ENCODE data around the gene PSMD8.
"Not testable (repeated sequence)": the region's sequence is repeated elsewhere in the genome, so short reads cannot be mapped to it uniquely, and the experiment has no call there.

The PSMD8 gene

DNA sequence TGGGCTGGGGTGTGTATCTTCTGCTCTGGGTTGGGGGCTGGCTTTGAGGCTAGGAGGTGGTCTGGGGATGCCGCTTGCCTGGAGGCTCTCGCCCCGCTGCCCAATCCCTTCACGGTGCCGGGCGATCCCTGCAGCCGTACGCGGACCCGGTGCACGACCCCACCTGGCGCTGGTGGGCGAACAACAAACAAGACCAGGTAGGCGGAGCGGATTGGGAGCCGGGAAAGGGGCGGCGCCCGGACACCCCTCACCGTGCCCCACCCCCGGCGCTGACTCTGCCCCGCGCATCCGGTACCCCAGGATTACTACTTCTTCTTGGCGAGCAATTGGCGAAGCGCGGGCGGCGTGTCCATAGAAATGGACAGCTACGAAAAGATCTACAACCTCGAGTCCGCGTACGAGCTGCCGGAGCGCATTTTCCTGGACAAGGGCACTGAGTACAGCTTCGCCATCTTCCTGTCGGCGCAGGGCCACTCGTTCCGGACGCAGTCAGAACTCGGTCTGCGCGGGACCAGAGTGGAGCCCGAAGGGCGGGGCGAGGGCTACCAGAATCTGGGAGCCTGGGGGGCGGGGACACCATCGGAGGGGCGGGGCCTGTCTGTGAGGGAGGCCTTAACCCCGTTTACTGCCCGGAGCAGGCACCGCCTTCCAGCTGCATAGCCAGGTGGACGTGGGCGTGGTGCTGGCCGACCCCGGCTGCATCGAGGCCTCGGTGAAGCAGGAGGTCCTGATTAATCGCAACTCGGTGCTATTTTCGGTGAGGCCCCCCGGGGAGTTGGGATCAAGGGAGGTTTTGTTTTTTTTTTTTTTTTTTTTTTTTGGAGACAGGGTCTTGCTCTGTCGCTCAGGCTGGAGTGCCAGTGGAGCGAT is 12.1 kb upstream of the PSMD8 start:
- ATAC-seq (peak; percentile 72), DNase-seq (peak; percentile 87)

DNA sequence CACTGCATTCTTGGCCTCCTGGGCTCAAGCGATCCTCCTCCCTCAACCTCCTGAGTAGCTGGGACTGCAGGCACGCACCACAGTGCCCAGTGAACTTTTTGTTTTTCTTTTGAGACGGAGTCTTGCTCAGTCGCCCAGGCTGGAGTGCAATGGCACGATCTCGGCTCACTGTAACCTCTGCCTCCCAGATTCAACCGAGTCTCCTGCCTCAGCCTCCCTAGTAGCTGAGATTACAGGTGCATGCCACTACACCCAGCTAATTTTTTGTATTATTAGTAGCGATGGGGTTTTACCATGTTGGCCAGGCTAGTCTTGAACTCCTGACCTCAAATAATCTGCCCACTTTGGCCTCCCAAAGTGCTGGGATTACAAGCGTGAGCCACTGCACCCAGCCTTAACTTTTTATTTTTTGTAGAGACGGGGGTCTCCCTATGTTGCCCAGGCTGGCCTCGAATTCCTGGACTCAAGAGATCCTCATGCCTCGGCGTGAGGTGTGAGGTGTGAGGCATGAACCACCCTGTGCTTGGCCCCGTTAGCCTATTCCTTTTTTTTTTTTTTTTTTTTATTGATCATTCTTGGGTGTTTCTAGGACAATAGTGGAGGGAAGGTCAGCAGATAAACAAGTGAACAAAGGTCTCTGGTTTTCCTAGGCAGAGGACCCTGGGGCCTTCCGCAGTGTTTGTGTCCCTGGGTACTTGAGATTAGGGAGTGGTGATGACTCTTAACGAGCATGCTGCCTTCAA is 11.3 kb upstream of the PSMD8 start:
- ATAC-seq, DNase-seq: not testable (repeated sequence)

GRCh38 chr19:38367041-38367440 is 7.3 kb upstream of the PSMD8 start:
- ATAC-seq (no peak), DNase-seq (no peak)

DNA sequence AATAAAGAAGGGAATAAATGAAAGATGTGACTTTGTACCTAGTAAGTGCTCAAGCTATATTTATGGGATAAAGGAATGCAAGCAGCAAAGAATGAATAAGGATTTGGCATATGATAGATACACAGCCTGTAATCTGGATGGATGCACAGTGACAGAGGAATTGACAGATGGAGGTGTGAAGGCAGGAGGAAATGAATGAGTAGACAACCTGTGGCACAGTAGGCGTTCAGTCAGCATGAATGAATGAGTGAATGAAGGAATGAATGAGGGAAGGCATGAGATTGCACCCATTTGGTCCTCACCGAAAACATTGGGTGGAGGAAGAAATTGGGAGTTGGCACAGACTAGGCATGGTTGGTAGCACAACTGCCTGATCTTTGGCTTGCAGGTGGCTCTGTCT is 4.8 kb upstream of the PSMD8 start:
- DNase-seq, result no peak

GRCh38 chr19:38370299-38370698 is 4.1 kb upstream of the PSMD8 start:
- ATAC-seq (no peak), DNase-seq (no peak)

More for the DNA sequence above, 4.8 kb upstream of the PSMD8 start:
- no peak for ATAC-seq

GRCh38 chr19:38371081-38371480 is 3.3 kb upstream of the PSMD8 start:
- DNase-seq, result no peak
- ATAC-seq, result no peak

DNA sequence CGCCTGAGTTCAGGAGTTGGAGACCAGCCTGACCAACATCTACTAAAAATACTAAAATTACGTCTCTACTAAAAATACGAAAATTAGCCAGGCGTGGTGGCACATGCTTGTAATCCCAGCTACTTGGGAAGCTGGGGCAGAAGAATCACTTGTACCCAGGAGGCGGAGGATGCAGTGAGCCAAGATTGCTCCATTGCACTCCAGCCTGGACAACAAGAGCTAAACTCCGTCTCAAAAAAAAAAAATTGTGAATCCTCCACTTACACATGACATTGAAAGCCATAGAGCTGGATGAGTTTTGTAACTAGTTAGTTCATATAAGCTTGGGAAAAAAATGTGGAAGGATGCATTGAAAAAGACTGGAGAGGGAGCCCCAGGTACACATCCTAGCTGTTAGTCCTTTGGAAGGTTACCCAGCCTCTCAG is 452 bp upstream of the PSMD8 start:
- DNase-seq (no peak), ATAC-seq (no peak)

DNA sequence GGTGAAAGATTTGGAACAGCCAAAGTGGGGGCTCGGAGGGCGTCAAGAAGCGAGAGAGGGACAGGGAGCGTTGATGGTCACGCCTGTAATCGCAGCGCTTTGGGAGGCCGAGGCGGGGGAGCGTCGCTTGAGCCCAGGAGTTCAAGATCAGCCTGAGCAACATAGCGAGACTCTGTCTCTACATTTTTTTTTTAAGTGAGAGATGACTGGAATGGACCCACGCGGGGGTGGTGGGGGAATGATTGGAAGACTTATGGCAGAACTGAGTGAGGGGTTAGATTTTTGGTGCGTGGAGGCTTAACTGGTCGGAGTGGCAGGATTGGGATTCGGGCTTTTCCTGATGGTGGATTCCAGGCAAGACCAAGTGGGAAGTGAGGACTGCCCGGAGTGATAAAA is 725 bp downstream of the PSMD8 start:
- ATAC-seq (no peak), DNase-seq (no peak)

DNA sequence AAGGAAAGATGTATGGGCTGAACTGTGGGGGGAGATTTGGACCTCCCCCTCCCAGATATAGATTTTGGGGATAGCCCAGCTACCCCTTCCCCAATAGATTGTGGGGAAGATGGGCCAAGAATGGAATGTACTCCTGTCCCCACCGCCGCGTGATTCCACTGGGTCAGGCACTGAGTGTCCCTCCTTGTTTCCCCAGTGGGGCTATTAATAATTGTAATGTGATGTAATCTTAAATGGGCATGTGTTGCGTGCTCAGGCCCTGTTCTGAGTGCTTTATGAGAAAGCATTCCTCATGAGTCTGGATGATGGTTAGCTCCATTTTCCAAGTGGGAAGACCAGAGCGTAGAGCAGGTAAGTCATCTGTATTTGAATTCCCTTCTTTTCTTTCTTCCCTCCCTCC is 1.4 kb downstream of the PSMD8 start:
- no peak for ATAC-seq
- no peak for DNase-seq

- DNase-seq (no peak), ATAC-seq (no peak)
These were observed 2.2 kb downstream of the PSMD8 start for GRCh38 chr19:38376576-38376975.

DNA sequence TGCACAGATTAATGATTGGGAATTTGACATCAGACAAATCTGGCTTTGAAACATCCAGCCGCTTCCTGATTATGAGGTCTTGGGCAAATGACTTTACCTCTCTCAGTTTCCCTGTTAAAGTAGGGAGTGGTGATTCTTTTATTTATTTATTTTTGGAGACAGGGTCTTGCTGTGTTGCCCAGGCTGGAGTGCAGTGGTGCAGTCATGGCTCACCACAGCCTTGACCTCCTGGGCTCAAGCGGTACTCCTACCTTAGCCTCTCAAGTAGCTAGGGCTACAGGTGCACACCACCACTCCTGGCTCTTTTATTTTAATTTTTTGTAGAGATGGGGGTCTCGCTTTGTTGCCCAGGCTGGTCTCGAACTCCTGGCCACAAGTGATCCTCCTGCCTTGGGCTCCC is 2.7 kb downstream of the PSMD8 start:
- ATAC-seq (no peak), DNase-seq (no peak)

GRCh38 chr19:38378866-38379265 is 4.5 kb downstream of the PSMD8 start:
- no peak for DNase-seq

GRCh38 chr19:38381138-38381537 is 6.8 kb downstream of the PSMD8 start:
- ATAC-seq, result no peak
- no peak for DNase-seq

More at GRCh38 chr19:38378866-38379265, 4.5 kb downstream of the PSMD8 start:
- no peak for ATAC-seq

DNA sequence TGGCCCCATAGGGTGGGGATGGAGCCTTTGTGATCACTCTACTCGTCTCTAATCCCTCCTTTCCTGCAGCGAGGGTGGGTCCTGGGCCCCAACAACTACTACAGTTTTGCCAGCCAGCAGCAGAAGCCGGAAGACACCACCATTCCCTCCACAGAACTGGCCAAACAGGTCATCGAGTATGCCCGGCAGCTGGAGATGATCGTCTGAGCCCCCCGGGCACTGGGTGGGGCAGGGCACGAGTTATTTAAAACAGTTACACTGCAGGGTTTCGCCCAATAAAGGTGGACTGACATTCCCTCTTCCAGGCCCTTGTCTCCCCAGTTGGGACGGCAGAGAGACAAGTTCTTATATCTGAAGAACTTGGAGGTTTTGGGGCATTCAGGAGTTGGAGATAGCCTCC is 8.8 kb downstream of the PSMD8 start:
- DNase-seq (no peak), ATAC-seq (no peak)

GRCh38 chr19:38383743-38384142 is 9.4 kb downstream of the PSMD8 start:
- no peak for ATAC-seq

DNA sequence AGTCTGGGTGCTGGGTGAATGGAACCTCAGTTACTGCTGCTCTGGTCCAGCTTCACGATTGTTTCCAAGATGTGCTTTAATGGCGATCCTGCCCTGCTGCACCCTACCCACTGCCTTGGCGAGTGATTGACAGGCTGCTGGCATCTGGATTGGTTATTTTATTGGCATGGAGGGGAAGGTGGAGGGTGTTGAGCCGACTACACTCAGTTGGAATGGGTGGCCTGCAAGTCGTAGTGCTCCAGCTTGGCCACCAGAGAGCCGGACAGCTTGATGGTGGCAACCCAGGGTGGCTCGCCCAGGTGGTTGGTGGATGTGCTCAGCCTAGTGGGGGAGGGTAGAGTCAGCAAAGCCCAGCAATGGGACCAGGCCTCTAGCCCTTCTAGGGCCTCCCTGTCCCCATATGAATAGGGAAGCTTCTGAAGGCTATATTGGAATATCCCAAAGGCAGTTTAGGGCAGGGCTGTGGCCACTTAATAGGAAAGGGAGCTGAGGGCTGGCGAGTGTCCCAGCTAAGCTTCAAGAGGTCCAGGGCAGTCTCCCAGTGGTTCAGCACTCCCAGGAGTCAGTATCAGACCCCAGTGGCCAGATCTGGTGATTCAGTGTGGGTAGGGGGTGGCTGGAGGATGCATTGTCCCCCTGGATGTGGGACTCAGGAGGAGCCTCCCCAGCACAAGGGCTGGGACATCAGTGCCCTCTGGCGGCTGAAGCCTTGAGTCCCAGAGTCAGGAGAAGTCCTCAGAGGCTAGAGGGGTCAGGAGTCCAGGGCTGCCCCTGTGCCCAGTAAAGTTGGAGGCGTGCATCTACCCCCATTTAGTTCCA is 10.0 kb downstream of the PSMD8 start:
- DNase-seq (no peak), ATAC-seq (no peak)

More at GRCh38 chr19:38383743-38384142, 9.4 kb downstream of the PSMD8 start:
- no peak for DNase-seq

DNA sequence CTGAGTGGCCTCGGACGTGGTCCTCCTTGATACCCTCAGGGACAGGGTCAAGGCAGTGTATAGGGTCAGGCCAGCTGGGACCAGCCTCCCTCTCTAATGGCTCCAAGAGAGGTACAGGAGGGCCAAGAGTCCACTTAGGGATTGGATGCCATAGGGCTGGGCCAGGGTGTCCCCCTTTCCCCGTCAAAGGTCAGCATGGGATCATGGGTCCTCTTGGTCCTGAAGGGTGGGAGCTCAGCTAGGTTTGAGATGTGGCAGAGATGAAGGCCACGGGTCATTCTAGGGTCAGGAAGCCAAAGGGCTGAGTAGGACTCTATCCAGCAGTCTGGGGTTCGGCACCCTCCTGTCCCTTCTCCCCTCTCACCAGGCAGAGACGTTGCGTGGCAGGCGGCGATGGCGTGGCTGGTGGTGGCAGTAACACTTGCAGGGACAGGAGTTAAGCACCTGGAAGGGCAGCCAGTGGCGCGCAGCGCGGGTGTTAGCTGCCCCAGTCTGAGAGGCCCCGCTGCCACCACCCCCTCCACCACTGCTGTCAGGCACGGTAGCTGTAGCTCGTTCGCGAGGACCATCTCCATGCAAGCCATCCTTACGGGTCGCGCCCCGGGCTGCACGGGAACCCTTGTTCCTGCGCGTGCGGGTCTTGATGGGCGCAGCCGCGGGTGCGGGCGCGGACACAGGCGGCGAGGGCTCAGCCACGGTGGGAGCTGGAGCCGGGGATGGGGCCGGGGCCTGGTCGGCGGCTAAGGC is 10.9 kb downstream of the PSMD8 start:
- ATAC-seq, result no peak
- DNase-seq, result peak; percentile 12

DNA sequence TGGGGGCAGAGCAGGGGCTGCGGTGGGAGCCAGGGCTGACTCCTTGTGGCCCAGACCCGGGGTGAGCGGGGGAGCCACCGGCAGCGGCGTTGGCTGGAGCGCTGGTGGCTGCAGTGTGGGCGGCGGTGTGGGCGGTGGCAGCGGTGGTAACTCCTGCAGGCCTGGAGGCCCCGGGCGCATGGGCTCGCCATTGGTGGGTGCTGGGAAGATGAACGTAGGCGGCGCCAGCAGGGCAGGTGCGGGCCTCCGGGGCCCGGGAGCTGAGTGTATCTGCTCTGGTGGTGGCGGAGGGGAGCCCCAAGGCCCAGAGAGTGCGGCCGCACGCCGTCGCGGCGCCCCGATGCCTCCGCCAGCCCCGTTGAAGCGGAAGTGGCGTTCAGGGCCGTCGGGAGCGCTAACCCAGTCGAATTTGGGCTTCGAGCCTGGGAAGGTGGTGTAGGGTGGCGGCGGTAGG is 11.5 kb downstream of the PSMD8 start:
- peak; percentile 17 for DNase-seq
- no peak for ATAC-seq

DNA sequence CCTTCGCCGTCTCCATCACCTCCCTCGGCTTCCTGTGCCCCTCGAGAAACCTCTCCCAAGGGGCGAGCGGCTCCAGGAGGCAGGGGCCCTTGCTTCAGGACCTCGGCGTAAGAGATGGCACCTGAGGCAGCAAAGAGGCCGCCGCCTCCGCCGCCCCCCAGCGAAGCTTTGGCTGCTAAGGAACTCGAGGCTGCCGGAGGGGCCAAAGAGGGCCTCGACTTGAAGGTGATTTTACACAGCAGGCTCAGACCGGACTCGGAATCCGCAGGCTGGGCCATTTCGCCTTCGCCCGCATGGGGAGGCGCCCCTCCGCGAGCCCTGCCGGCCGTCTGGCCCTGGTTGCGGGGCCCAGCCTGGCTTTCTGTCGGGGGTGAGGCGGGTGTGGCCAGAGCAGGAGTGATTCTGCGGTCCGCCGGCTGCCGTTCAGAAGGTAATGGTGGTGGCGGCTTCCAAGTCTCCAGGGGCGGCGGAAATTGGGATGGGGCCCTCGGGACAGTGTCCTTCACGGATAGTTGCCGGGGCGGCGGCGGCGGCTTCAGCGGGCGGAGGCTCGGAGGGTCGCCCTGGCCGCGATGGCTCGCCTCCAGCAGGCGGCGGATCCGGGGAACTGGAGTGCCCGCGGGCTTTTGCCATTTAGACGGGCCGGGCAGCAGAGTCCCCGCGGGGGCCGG is 12.1 kb downstream of the PSMD8 start:
- DNase-seq, result no peak

DNA sequence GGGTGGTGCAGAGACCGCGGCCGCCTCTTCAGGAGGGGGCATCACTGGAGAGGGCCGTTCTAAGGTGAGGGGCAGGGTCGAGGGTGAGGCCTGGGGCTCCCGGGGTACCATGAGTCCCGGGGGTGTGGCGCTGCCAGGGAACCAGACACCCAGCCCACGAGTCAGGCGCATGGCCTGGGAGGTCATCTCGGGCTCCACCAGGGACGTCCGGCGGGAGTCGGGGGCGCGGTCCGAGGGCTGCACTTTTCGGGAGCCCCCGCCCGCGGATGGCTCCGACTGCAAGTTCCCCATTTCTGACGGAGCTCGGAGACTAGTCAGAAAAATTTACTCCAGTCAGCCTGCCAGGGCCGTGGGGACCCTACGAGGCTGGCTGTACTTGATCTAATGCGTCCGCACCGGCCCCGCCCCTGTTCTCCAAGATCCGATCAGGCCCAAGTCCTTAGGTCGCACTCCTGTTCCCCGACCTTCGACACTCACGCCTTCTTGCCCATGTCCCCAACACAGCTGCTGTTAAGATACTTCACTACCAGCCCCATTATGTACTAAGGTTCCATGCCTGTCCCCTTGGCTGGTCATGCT is 12.7 kb downstream of the PSMD8 start:
- DNase-seq, result peak; percentile 17
- no peak for ATAC-seq

More for the DNA sequence above, 12.1 kb downstream of the PSMD8 start:
- ATAC-seq, result no peak
